Erythroblast (primary cell): Measurements from ENCODE around the gene SLC24A2.

Experiments
- GATA1 ChIP-seq: IDR thresholded peaks from 2 replicates; pipeline ENCODE4 v1.6.1; 2011; ENCODE audit warnings: low read depth, mild to moderate bottlenecking, control low read depth, low read length, moderate library complexity
- POLR2A ChIP-seq: IDR thresholded peaks from 2 replicates; pipeline ENCODE4 v1.6.1; 2011; ENCODE audit warnings: mild to moderate bottlenecking, low read length

DNA sequence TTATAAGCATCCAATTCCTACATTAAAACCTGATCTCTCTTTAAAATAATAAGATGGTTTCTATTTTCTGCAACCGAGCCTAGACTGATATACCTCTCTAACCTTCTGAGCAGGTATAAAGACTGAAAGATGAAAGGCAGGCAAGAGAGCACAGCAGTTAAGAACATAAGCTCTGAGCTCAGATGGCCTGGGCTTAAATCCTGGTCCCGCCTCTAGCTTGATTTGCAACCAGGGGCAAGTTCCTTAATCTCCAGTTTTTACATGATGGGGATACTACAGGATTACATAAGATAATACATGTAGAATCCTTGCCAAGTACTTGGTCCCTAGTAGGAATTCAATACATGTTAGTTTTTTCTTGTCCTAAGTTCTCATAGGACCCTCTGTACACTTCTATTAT, 33.9 kb downstream of the SLC24A2 start:
- TF ChIP-seq POLR2A, result no peak
- no peak for TF ChIP-seq GATA1
